GM19438 (cell line): ENCODE results near the gene TLCD4.
"Not testable (repeated sequence)": the region's sequence is repeated elsewhere in the genome, so short reads cannot be mapped to it uniquely, and the experiment has no call there.

ENCODE experiments used
- ATAC-seq: cut with Tn5 transposase; IDR thresholded peaks from one replicate; pipeline ENCODE4 v1.9.1; 2021; ENCODE audit warnings: low read depth; ENCODE audit not compliant: unreplicated experiment

Gene TLCD4, protein sequence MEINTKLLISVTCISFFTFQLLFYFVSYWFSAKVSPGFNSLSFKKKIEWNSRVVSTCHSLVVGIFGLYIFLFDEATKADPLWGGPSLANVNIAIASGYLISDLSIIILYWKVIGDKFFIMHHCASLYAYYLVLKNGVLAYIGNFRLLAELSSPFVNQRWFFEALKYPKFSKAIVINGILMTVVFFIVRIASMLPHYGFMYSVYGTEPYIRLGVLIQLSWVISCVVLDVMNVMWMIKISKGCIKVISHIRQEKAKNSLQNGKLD

DNA sequence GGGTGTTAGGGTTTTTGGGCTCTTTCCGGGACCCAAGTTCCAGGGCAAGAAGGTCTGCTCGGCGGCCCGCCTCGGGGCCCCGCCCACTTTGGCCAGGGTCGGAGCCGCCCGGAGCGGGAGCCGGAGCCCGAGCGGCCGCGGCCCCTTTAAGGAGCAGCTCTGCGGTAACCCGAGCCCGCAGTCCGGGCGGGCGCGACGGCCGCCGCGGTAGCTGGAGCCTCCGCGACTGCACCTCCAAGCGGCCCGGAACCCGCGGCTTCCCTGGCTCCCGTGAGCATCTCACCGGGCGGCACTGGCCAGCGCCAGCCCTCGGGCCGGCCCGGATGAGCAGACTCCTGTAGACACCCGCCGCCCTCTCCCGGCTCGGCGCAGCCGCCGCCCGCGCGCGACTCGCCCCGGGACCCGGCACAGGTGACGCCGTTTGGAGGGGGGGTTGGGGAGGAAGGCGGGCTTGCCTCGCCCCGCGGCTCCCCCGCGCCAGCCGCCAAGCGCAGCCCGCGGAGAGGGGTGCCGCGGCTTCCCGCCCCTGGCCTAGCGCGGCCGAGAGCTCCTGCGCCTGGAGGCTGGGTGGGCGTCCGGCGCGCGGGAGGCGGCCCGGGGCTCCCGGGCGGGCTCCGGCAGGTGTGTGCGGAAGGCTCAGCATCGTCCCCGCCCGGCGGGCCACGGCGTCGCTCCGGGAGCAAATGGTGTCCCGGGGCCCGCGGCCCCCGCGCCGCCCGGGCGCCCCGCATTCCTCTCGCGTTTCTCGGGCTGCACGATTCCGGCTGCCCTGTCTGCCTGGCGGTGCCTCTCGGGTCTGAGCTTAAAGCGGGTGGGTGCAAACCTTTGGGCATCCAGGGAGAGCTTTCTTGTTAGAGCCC, at the start of gene TLCD4:
TSS of gene TLCD4 (plus strand) at position 149 of the 860 bp plus-strand sequence. CDS start 26,547 bp downstream, outside the sequence.
- peak; percentile 66 for ATAC-seq

DNA sequence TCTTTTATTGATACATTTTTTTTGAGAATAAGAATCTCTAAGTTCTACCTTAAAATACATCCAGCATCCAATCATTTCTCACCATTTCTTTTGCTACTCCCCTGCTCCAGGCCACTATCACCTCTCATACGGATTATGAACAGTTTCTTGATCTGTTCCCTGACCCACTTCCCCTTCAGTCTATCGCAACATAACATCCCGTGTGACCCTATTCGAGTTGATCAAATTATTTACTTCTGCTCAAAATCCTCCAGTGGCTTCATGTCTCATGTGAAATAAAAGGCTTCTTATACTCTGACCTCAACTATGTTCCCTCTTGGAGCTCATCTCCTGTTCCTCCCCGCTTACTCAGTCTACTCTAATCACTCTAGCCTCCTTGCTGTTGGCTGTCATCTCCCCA, 49.6 kb upstream of the TLCD4 start:
- no peak for ATAC-seq

GRCh38 chr1:95068956-95069709, 48.0 kb upstream of the TLCD4 start:
- no peak for ATAC-seq

DNA sequence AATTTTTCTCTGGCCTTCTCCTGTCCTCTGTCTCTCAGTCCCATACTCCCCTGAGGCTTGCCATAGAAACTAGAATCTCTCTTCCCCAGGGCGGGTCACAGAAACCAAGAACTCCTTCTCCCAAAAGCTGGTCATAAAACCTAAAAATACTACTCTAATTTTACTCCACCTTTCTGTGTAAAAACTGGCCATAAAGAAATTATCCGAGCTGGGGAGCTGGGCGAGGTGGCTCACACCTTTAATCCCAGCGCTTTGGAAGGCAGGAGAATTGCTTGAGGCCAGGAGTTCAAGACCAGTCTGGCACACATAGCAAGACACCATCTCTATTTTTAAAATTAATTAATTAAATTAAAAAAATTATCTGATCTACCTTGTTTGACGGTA, 47.5 kb upstream of the TLCD4 start:
- ATAC-seq: no peak

DNA sequence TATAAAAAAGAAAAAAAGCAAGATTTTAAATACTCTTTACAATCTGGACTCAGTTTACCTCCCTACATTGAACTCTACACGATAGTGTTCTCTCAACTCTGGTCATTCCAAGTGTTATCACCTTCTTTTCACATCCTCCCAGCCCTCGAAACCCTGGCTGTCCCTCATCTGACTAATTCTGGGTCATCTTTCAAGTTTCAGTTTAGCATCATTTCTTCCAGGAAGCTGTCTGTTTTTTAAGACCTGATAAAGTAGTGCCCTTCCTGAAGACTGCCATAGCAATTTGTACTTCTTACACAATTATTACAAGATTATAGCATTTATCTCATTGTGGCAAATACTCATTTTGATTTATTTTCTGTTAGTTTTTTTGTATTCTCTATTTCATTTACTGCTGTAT, 45.6 kb upstream of the TLCD4 start:
- no peak for ATAC-seq

DNA sequence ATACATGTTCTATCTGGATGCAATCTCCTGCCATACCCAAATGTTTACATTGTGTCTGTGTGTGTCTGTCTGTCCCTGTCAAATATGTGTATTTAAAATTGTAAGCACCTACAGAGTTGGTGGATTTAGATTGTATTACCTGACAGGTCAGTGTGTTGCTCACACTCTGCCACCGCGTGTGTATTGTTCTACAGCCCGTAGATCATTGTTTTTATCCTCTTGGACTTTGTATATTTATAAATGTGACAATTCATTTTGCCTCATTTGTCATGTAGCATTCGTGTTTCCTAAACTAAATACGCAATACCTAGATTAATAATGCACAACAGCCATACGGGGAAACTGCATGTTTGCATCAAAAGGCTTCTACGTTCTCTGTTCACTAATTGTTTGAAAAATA, 45.0 kb upstream of the TLCD4 start:
- no peak for ATAC-seq

DNA sequence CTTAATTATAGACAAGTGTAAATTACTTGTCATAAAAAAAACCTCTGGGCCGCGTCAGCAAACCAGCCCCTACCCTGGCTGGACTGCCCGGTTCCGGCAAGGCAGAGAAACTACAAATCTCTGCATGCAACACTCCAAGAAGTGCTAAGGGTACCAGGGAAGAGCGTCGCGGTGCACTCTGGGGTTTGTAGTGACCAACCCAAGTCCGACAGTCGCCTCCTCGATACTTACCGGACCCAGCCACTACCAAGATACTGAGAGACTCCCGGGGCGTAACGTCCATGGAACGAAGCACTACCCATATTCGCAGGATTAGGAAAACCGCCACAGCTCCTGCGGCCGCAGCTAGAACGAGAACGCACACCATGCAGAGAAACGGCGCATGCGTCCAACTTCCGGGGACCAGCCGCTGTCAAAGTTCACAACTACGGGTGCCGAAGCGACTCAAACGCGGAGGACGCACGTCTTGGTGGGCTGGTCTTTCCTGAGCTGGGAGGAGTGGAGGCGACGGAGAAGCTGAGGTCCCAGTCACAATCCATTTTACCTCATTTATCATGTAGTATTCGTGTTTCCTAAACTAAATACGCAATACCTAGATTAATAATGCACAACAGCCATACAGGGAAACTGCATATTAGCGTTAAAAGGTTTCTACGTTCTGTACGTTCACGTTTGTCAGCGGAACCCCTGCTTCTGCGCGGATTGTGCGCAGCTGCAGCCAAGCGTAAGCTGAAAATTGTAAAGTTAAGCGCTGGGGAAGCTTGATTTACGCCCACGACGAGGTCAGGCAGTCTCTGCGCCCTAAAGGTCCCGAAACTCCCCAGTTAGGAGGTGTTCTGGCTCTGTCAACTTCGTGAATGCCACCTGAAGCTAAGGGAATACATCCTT, 44.4 kb upstream of the TLCD4 start, which contains the start of gene ALG14:
TSS of gene ALG14 (minus strand) at position 420 of the 888 bp plus-strand sequence. CDS start at position 367, 53 bp downstream.
- ATAC-seq: peak; percentile 99

- ATAC-seq: no peak
These were observed 43.7 kb upstream of the TLCD4 start for GRCh38 chr1:95073446-95073845.

GRCh38 chr1:95076034-95076433, 41.1 kb upstream of the TLCD4 start:
- ATAC-seq: no peak

DNA sequence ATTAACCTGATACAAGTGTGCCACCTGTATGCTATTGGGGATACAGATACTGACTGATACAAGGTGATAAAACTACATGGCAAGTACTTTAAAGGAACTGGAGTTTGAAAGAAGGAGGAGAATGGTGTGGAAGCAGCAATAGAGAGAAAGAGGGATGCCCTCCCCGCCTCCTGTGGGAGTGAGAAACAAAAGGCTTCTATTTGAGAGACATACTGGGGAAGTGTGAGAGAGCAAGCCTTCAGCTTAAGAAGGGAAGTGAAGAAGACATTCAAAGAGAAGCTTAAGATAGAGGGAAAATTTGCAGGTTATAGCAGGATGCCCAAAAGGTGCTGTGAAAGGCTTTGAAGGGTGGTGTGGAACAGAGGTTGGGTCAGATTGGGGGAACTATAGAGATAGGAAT, 36.7 kb upstream of the TLCD4 start:
- no peak for ATAC-seq

GRCh38 chr1:95080879-95081278, 36.3 kb upstream of the TLCD4 start:
- no peak for ATAC-seq

GRCh38 chr1:95084317-95085176, 32.6 kb upstream of the TLCD4 start:
- ATAC-seq: no peak

- no peak for ATAC-seq
These were observed 31.8 kb upstream of the TLCD4 start for GRCh38 chr1:95085376-95085775.

GRCh38 chr1:95086949-95087533, 30.1 kb upstream of the TLCD4 start:
- no peak for ATAC-seq

DNA sequence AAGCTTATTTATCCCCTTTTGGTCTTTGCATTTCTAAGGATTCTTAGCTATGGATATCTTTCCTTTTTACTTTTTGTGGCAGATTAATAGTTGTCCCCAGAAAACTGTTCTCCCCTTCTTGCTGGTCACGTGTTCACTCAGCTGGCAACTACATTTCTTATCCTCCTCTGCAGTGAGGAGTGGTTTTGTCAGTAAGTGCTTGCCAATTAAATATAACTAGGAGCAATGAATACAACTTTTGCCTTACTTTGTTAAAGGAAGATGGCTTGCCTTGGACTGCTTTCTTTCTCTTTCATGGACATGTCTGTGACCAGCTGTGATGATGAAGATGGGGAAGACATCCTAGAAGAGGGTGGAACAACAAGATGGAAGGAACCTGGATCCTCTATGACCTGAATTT, 28.9 kb upstream of the TLCD4 start:
- no peak for ATAC-seq

DNA sequence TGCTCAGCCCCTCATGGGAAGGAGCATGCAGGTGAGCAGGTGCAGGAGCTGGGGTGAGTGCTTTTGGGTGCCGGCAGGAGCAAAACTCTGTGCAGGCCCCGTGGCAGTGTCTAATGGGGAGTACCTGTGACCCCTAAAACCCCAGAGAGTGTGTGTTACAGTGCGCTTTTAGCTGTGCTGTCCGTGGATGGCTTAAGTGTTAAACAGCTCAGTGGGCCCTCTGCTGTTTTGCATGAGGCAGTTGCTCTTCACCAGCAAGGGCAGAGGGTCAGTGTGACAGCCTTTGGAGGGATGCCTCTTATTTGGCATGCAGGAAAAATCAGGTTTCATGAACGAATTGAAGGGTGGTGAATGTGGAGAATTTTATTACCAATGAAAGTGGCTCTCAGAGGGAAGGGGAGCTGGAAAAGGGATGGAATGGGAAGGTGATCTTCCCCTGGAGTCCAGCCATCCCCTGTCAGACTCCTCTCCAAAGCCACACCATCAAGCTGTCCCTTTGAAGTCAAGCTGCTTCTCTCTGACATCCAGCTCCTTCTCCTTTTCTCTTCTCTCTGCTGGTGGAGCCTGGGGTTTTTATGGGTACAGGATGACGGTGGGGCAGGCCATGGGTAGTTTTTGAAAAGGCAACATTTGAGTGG, 27.4 kb upstream of the TLCD4 start:
- ATAC-seq: no peak

DNA sequence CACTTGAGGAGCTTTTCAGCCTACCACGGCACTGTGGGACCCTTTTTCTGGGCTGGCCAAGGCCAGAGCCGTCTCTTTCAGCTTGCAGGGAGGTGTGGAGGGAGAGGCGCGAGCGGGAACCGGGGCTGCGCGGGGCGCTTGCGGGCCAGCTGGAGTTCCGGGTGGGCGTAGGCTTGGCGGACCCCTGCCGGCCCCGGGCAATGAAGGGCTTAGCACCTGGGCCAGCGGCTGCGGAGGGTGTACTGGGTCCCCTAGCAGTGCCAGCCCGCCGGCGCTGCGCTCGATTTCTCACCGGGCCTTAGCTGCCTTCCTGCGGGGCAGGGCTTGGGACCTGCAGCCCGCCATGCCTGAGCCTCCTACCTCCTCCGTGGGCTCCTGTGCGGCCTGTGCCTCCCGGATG, 25.9 kb upstream of the TLCD4 start:
- ATAC-seq: not testable (repeated sequence)

DNA sequence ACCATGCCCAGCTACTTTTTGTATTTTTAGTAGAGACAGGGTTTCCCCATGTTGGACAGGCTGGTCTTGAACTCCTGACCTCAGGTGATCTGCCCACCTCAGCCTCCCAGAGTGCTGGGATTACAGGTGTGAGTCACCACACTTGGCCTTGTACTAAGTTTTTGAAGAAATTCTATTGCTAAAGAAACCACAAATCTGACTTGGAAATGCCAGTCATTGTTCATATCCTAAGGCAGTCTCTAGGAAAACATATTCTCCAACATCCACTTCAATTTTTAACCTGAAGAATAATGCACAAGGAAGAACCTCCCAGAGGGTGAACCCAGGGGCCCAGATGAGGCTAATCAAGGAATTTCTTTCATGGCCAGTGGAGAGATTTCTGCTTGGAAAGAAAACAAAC, 24.3 kb upstream of the TLCD4 start:
- not testable (repeated sequence) for ATAC-seq
